ENCODE data around the gene GAB1. TPM values are rescaled to one million over a fixed set of nuclear protein-coding genes. Genes with fewer than 3 reads are reported as not detected.

The GAB1 gene
- polyA plus RNA-seq, 3 donors from 2014 or later: 1.9 to 2.9 TPM; not detected in 1

- Mint-ChIP-seq H3K4me3 (peak overlapping the region in 4 of 5 donors; percentile 8 to 52 (median 38)), H3K27ac (peak overlapping the region; percentile 61 to 97 (median 86)), H3K9me3 (no peaks in the 10 kb centered on the region), H3K27me3 (ENCODE audit: low read depth in 3 of 3) (peaks cover 0 to 5% (median 1%) of the 10 kb centered on the region in 3 donors), H3K4me1 (peaks cover 36 to 78% of the 10 kb centered on the region in 2 donors), H3K36me3 (no peaks in the 10 kb centered on the region)
- peak; percentile 46 to 65 (median 61) for DNase-seq
Measured at GRCh38 chr4:143357161-143357845, 20.6 kb downstream of the GAB1 start.

- Mint-ChIP-seq H3K27ac (peak overlapping the region; percentile 75 to 95 (median 91)), H3K4me1 (peaks cover 47 to 89% of the 10 kb centered on the region in 2 donors), H3K4me3 (peak overlapping the region; percentile 72 to 88 (median 81)), H3K27me3 (ENCODE audit: low read depth in 3 of 3) (peaks cover 0 to 3% (median 0%) of the 10 kb centered on the region in 3 donors), H3K36me3 (no peaks in the 10 kb centered on the region), H3K9me3 (no peaks in the 10 kb centered on the region)
- DNase-seq: no peak
Measured at GRCh38 chr4:143358419-143358818, 21.7 kb downstream of the GAB1 start.

GRCh38 chr4:143358923-143359643 lies 22.4 kb downstream of the GAB1 start:
- Mint-ChIP-seq H3K27me3 (ENCODE audit: low read depth in 3 of 3) (peaks cover 0 to 2% (median 0%) of the 10 kb centered on the region in 3 donors), H3K9me3 (no peaks in the 10 kb centered on the region), H3K4me3 (peak overlapping the region; percentile 72 to 88 (median 81)), H3K4me1 (peaks cover 47 to 92% of the 10 kb centered on the region in 2 donors), H3K27ac (peak overlapping the region; percentile 75 to 95 (median 91)), H3K36me3 (no peaks in the 10 kb centered on the region)
- peak; percentile 57 to 64 (median 58) for DNase-seq

GRCh38 chr4:143359644-143360193 lies 23.0 kb downstream of the GAB1 start:
- Mint-ChIP-seq H3K27ac (peak overlapping the region; percentile 75 to 95 (median 91)), H3K4me1 (peaks cover 47 to 90% of the 10 kb centered on the region in 2 donors), H3K4me3 (peak overlapping the region; percentile 72 to 88 (median 81)), H3K9me3 (no peaks in the 10 kb centered on the region), H3K36me3 (no peaks in the 10 kb centered on the region), H3K27me3 (ENCODE audit: low read depth in 3 of 3) (peaks cover 0 to 1% (median 0%) of the 10 kb centered on the region in 3 donors)
- DNase-seq: no peak

GRCh38 chr4:143360838-143361625 lies 24.4 kb downstream of the GAB1 start:
- peak overlapping the region in 1 of 5 donors; percentile 33 for H3K4me3 Mint-ChIP-seq
- H3K27ac Mint-ChIP-seq: peak overlapping the region in 5 of 6 donors; percentile 41 to 75 (median 60)
- H3K27me3 Mint-ChIP-seq (ENCODE audit: low read depth in 3 of 3): peaks cover 0 to 4% (median 0%) of the 10 kb centered on the region in 3 donors
- peaks cover 47 to 83% of the 10 kb centered on the region in 2 donors for H3K4me1 Mint-ChIP-seq
- no peaks in the 10 kb centered on the region for H3K36me3 Mint-ChIP-seq
- no peaks in the 10 kb centered on the region for H3K9me3 Mint-ChIP-seq
- no peak for DNase-seq

GRCh38 chr4:143362349-143363046 lies 25.8 kb downstream of the GAB1 start:
- peak; percentile 37 to 52 (median 49) for DNase-seq
- peak overlapping the region in 5 of 6 donors; percentile 38 to 84 (median 67) for H3K27ac Mint-ChIP-seq
- H3K4me3 Mint-ChIP-seq: peak overlapping the region in 2 of 5 donors; percentile 4 to 5

GRCh38 chr4:143363332-143363731 lies 26.7 kb downstream of the GAB1 start:
- Mint-ChIP-seq H3K27me3 (ENCODE audit: low read depth in 3 of 3) (peaks cover 0 to 4% (median 0%) of the 10 kb centered on the region in 3 donors), H3K27ac (peak overlapping the region in 5 of 6 donors; percentile 45 to 84 (median 67)), H3K9me3 (no peaks in the 10 kb centered on the region), H3K4me1 (peaks cover 37 to 61% of the 10 kb centered on the region in 2 donors), H3K36me3 (no peaks in the 10 kb centered on the region), H3K4me3 (peak overlapping the region in 1 of 5 donors; percentile 8)
- DNase-seq: no peak

More at GRCh38 chr4:143362349-143363046, 25.8 kb downstream of the GAB1 start:
- peaks cover 40 to 68% of the 10 kb centered on the region in 2 donors for H3K4me1 Mint-ChIP-seq
- H3K36me3 Mint-ChIP-seq: no peaks in the 10 kb centered on the region
- H3K9me3 Mint-ChIP-seq: no peaks in the 10 kb centered on the region
- peaks cover 0 to 4% (median 0%) of the 10 kb centered on the region in 3 donors for H3K27me3 Mint-ChIP-seq (ENCODE audit: low read depth in 3 of 3)

- Mint-ChIP-seq H3K27ac (peak overlapping the region in 5 of 6 donors; percentile 30 to 84 (median 68)), H3K4me3 (peak overlapping the region in 1 of 5 donors; percentile 14), H3K36me3 (no peaks in the 10 kb centered on the region), H3K9me3 (no peaks in the 10 kb centered on the region), H3K4me1 (peaks cover 29 to 53% of the 10 kb centered on the region in 2 donors), H3K27me3 (ENCODE audit: low read depth in 3 of 3) (peaks cover 0 to 4% (median 0%) of the 10 kb centered on the region in 3 donors)
- DNase-seq: no peak
Measured at GRCh38 chr4:143364063-143364462, 27.4 kb downstream of the GAB1 start.

GRCh38 chr4:143367863-143368262 lies 31.2 kb downstream of the GAB1 start:
- H3K27ac Mint-ChIP-seq: peak overlapping the region in 1 of 6 donors; percentile 11
- peaks cover 0 to 3% (median 0%) of the 10 kb centered on the region in 3 donors for H3K36me3 Mint-ChIP-seq
- peaks cover 7 to 21% of the 10 kb centered on the region in 2 donors for H3K4me1 Mint-ChIP-seq
- peaks cover 0 to 6% (median 4%) of the 10 kb centered on the region in 6 donors for H3K9me3 Mint-ChIP-seq
- no peak overlapping the region for H3K4me3 Mint-ChIP-seq
- DNase-seq: no peak
- H3K27me3 Mint-ChIP-seq (ENCODE audit: low read depth in 3 of 3): peaks cover 0 to 4% (median 0%) of the 10 kb centered on the region in 3 donors

GRCh38 chr4:143369552-143369951 lies 32.9 kb downstream of the GAB1 start:
- DNase-seq: no peak
- no peak overlapping the region for H3K27ac Mint-ChIP-seq
- H3K4me3 Mint-ChIP-seq: no peak overlapping the region
- H3K36me3 Mint-ChIP-seq: peaks cover 0 to 3% (median 0%) of the 10 kb centered on the region in 3 donors
- peaks cover 2 to 5% of the 10 kb centered on the region in 2 donors for H3K4me1 Mint-ChIP-seq
- H3K9me3 Mint-ChIP-seq: peaks cover 0 to 6% (median 4%) of the 10 kb centered on the region in 6 donors
- H3K27me3 Mint-ChIP-seq (ENCODE audit: low read depth in 3 of 3): peaks cover 0 to 3% (median 0%) of the 10 kb centered on the region in 3 donors

GRCh38 chr4:143372093-143372915 lies 35.6 kb downstream of the GAB1 start:
- H3K4me3 Mint-ChIP-seq: no peak overlapping the region
- H3K27me3 Mint-ChIP-seq (ENCODE audit: low read depth in 3 of 3): no peaks in the 10 kb centered on the region
- peak overlapping the region in 1 of 6 donors; percentile 1 for H3K27ac Mint-ChIP-seq
- peaks cover 0 to 6% (median 4%) of the 10 kb centered on the region in 6 donors for H3K9me3 Mint-ChIP-seq
- H3K4me1 Mint-ChIP-seq: peaks cover 2 to 10% of the 10 kb centered on the region in 2 donors
- peaks cover 0 to 3% (median 0%) of the 10 kb centered on the region in 3 donors for H3K36me3 Mint-ChIP-seq
- no peak for DNase-seq

- Mint-ChIP-seq H3K4me3 (no peak overlapping the region), H3K27me3 (ENCODE audit: low read depth in 3 of 3) (no peaks in the 10 kb centered on the region), H3K4me1 (peaks cover 2 to 10% of the 10 kb centered on the region in 2 donors), H3K9me3 (peaks cover 0 to 6% (median 4%) of the 10 kb centered on the region in 6 donors), H3K27ac (no peak overlapping the region), H3K36me3 (peaks cover 0 to 3% (median 0%) of the 10 kb centered on the region in 3 donors)
- DNase-seq: no peak
Measured at GRCh38 chr4:143374255-143374654, 37.6 kb downstream of the GAB1 start.

Data from immature natural killer cell (primary cell).